Activated CD4-positive, alpha-beta memory T cell treated with anti-CD3 and anti-CD28 coated beads, Interleukin-2, amount 10 ng/mL, durations not matched to agents 7 days and 5 days (primary cell): ENCODE results near the gene GALNT16. TPM values are rescaled to one million over a fixed set of nuclear protein-coding genes. Genes with fewer than 3 reads are reported as not detected.
A peak's percentile ranks its signal among the peaks of the same experiment; 100 is the strongest.

Experiments used
- CTCF ChIA-PET: fragments of 350-600 bp; sonication (Branson Sonifier 250); formaldehyde crosslinking; loops from one replicate; lab custom pipeline; 2021; ENCODE audit warnings: antibody characterized with exemption, inconsistent platforms; lab: Charles Lee
- POLR2A ChIA-PET: fragments of 350-600 bp; sonication (Branson Sonifier 250); formaldehyde crosslinking; loops from one replicate; lab custom pipeline; 2021; ENCODE audit warnings: antibody characterized with exemption; lab: Charles Lee
- DNase-seq: peaks from one replicate; pipeline ENCODE4 v3.0.0-alpha.2; 2020
- H3K27ac Mint-ChIP-seq: one replicate; pipeline ENCODE4 v1.8.0; 2021; ENCODE audit warnings: mild to moderate bottlenecking, mixed read lengths
- H3K27me3 Mint-ChIP-seq: one replicate; pipeline ENCODE4 v1.8.0; 2021; ENCODE audit warnings: mixed read lengths
- H3K36me3 Mint-ChIP-seq: one replicate; pipeline ENCODE4 v1.8.0; 2021; ENCODE audit warnings: low read depth, mixed read lengths
- H3K4me1 Mint-ChIP-seq: one replicate; pipeline ENCODE4 v1.8.0; 2021; ENCODE audit warnings: mixed read lengths
- H3K4me3 Mint-ChIP-seq: one replicate; pipeline ENCODE4 v1.8.0; 2021; ENCODE audit warnings: mild to moderate bottlenecking, mixed read lengths
- H3K9me3 Mint-ChIP-seq: one replicate; pipeline ENCODE4 v1.8.0; 2021; ENCODE audit warnings: mixed read lengths
- total RNA-seq, 2 experiments: library from RNA; stranded (reverse); gene quantifications; one replicate each; pipeline ENCODE4 v1.2.3, GENCODE V29; 2021

Gene GALNT16
- total RNA-seq, 2 experiments from 2014 or later: not detected

DNA sequence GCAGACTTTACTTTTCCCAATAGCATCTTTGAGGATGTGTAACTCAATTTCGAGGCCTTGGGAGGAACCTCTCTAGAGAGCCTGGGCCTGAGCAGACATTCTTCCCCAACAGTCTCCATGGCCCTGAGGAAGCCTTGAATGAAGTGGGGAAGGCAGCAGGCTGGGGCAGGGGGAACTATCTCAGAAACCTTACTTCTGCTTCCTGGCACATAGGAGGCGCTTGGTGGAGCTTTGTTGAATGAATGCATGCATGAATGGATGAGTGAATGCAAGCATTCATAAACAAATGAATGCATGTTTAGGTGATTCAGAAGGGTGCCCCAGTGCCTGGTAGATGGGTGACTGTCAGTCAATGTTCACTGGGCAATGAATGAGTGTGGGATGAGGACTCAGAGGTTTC lies 58.3 kb downstream of the GALNT16 start:
- CTCF ChIA-PET: interaction anchor here (0.6 kb wide), 1 partner anchor 157 kb away, joined by 3 read pairs; no protein-coding TSS in a partner anchor
- Mint-ChIP-seq H3K9me3 (no peaks in the 10 kb centered on the region), H3K27ac (no peak overlapping the region), H3K36me3 (no peaks in the 10 kb centered on the region), H3K4me1 (no peaks in the 10 kb centered on the region), H3K4me3 (no peak overlapping the region), H3K27me3 (no peaks in the 10 kb centered on the region)
- DNase-seq: peak; percentile 12
- POLR2A ChIA-PET: no interaction called here

- POLR2A ChIA-PET: no interaction called here
- Mint-ChIP-seq H3K4me3 (no peak overlapping the region), H3K9me3 (no peaks in the 10 kb centered on the region), H3K4me1 (no peaks in the 10 kb centered on the region), H3K27ac (no peak overlapping the region), H3K27me3 (no peaks in the 10 kb centered on the region), H3K36me3 (no peaks in the 10 kb centered on the region)
- CTCF ChIA-PET: interaction anchor here (0.6 kb wide), 1 partner anchor 156 kb away, joined by 3 read pairs; no protein-coding TSS in a partner anchor
- peak; percentile 12 for DNase-seq
Measured at GRCh38 chr14:69318901-69319475, 59.0 kb downstream of the GALNT16 start.

DNA sequence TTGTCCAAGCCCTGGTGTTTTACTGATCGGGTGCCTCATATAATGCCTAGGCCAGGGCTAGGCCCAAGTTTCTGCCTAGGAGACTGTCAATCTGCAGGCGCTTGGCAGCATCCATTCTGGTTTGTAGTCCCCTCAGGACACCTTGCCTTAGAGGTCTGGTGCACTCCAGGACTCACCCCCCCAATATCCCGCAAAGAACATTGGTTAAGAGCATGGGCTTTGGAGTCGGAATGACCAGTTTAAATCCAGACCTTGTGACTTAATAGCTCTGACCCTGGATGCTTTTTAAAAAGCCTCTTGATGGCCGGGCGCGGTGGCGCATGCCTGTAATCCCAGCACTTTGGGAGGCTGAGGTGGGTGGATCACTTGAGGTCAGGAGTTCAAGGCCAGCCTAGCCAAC lies 60.0 kb downstream of the GALNT16 start:
- ChIA-PET CTCF (no interaction called here), POLR2A (no interaction called here)
- Mint-ChIP-seq H3K4me1 (no peaks in the 10 kb centered on the region), H3K27ac (no peak overlapping the region), H3K36me3 (no peaks in the 10 kb centered on the region), H3K9me3 (no peaks in the 10 kb centered on the region), H3K27me3 (no peaks in the 10 kb centered on the region), H3K4me3 (no peak overlapping the region)
- peak; percentile 10 for DNase-seq

DNA sequence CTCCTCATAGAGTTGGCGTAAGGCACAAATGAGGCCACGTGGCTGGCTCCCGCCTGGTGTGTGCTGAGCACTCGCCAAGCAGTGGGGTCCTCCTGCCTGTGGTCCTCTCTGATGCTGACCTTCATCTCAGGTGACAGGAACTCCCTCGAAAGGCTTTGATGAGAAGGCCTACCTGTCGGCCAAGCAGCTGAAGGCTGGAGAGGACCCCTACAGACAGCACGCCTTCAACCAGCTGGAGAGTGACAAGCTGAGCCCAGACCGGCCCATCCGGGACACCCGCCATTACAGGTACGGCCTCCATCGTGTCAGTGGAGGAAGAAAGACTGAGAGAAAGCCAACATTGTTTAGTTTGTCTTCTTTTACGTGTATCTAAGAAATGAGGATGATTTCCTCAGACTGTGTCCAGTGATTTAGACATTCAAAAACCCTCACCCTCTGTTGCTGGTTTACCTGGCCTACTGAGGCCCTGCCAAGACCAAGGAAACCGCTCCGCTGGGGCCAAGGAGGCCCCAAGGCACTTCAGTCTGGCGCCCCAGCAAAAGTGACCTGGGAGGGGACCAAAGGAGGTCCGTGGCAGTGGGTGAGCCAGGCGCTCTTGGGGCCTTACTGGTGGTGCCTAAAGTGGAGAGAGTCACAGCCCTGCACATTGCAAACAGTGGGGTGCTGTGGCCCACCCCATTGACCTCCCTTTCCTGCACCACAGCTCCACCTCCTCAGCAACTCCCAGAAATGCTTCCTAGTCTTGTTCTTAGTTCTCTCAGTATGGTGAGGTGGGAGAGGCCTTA lies 60.8 kb downstream of the GALNT16 start:
- H3K4me1 Mint-ChIP-seq: no peaks in the 10 kb centered on the region
- no peak overlapping the region for H3K27ac Mint-ChIP-seq
- POLR2A ChIA-PET: no interaction called here
- H3K4me3 Mint-ChIP-seq: no peak overlapping the region
- H3K36me3 Mint-ChIP-seq: no peaks in the 10 kb centered on the region
- peak; percentile 13 for DNase-seq
- no peaks in the 10 kb centered on the region for H3K27me3 Mint-ChIP-seq
- no peaks in the 10 kb centered on the region for H3K9me3 Mint-ChIP-seq
- CTCF ChIA-PET: no interaction called here

DNA sequence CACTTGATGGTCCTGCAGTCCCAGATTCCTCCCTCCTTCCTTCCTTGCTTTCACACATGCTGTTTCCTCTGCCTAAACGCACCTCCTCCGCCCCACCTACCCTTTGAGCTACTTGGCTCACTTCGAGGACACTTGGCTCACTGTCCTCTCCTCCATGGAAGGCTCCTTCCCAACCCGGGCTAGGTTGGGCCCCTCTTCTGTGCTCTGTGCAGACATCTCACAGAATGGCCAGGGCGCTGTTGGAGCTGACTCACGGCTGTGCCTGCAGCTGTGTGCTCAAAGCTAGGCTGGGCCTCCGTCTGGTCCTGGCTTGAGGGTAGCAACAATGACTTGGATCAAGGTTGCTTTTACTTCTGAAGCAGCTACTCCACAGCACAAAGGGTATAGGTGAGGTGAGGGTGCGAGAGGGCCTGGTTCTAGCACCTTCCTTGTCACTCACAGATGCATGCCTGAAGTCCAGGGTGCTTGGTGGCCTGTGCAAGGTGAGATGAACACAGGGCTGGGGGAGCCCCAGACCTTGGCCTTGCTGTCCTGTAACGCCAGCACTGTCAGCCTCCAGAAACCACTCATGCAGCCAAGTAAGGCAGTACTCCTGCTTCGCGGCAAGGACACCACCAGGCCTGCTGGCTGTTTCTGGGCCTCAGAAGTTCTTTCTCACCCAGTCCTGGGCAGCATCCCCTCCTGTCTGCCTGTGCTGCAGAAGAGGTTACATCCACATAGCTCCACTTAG lies 61.8 kb downstream of the GALNT16 start:
- no peaks in the 10 kb centered on the region for H3K27me3 Mint-ChIP-seq
- CTCF ChIA-PET: no interaction called here

GRCh38 chr14:69323266-69323998 lies 63.5 kb downstream of the GALNT16 start:
- Mint-ChIP-seq H3K4me1 (no peaks in the 10 kb centered on the region), H3K9me3 (no peaks in the 10 kb centered on the region), H3K27ac (no peak overlapping the region), H3K4me3 (no peak overlapping the region), H3K36me3 (no peaks in the 10 kb centered on the region), H3K27me3 (no peaks in the 10 kb centered on the region)
- ChIA-PET CTCF (no interaction called here), POLR2A (no interaction called here)
- DNase-seq: no peak

More for the DNA sequence above, 61.8 kb downstream of the GALNT16 start:
- POLR2A ChIA-PET: interaction anchor here (0.7 kb wide), 1 partner anchor 1506 kb away, joined by 3 read pairs; no protein-coding TSS in a partner anchor
- Mint-ChIP-seq H3K27ac (no peak overlapping the region), H3K36me3 (no peaks in the 10 kb centered on the region), H3K9me3 (no peaks in the 10 kb centered on the region), H3K4me3 (no peak overlapping the region), H3K4me1 (no peaks in the 10 kb centered on the region)
- DNase-seq: peak; percentile 9

DNA sequence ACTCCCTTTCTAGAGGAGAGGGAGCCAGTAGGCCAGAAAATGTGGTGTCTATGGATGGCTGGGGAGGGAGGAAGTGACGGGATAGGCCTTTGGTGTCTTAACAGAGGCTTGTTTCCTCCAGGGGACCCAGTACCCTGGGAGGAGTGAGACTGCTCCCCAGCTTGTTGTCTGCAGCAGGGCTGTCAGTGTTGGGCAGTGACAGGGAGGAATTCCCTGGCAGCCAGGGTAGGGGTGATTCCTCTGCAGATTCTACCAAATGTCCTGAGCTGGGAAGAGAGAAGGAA lies 64.0 kb downstream of the GALNT16 start:
- no peak overlapping the region for H3K27ac Mint-ChIP-seq
- ChIA-PET POLR2A (no interaction called here), CTCF (no interaction called here)
- peak; percentile 8 for DNase-seq
- H3K4me1 Mint-ChIP-seq: no peaks in the 10 kb centered on the region
- no peaks in the 10 kb centered on the region for H3K36me3 Mint-ChIP-seq
- H3K27me3 Mint-ChIP-seq: no peaks in the 10 kb centered on the region
- no peaks in the 10 kb centered on the region for H3K9me3 Mint-ChIP-seq
- no peak overlapping the region for H3K4me3 Mint-ChIP-seq

DNA sequence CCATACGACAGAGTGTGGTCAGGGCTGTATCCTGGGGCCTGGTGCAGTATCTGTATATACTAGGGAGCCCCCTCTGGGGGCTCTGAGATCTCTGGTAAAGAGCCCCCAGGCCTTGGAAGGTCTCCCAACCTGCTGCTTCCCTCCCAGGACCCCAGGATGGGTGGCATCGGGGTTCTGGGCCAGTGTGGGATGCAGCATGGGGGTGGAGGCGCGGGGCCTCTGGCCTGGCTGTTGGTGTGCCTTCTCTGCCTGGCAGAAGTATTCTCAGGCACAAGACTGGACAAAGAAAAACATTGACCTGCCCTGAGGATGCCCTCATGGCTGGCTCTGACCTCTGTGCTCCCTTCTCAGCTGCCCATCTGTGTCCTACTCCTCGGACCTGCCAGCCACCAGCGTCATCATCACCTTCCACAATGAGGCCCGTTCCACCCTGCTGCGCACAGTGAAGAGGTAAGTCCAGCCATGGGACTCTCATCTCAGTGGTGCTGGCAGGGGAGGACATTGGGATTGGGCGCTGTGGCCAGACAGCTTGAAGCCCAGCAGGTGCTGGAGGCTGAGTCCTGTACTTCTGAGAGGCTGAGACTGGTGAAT lies 64.5 kb downstream of the GALNT16 start:
- no peaks in the 10 kb centered on the region for H3K27me3 Mint-ChIP-seq
- CTCF ChIA-PET: no interaction called here

DNA sequence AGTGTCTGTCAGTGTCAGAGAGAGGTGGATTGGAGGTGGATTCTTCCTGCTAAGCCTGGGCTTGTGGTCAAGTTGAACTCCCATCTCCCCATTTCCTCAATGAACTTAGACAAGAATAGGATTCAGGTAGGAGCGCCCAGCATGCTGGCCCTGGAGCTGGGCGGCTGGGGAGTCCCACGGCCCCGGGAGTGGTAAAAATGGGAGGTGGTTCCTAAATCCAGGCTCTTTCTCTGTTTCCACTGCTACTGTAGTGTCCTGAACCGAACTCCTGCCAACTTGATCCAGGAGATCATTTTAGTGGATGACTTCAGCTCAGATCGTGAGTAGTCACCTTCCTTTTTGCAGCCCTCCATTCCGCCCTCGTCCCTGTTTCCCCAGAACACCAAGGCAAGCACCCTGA lies 65.1 kb downstream of the GALNT16 start:
- no peaks in the 10 kb centered on the region for H3K27me3 Mint-ChIP-seq
- no peaks in the 10 kb centered on the region for H3K4me1 Mint-ChIP-seq
- POLR2A ChIA-PET: no interaction called here
- CTCF ChIA-PET: no interaction called here
- no peak overlapping the region for H3K4me3 Mint-ChIP-seq
- DNase-seq: no peak
- no peak overlapping the region for H3K27ac Mint-ChIP-seq
- no peaks in the 10 kb centered on the region for H3K9me3 Mint-ChIP-seq
- H3K36me3 Mint-ChIP-seq: no peaks in the 10 kb centered on the region

More for the DNA sequence above, 64.5 kb downstream of the GALNT16 start:
- POLR2A ChIA-PET: no interaction called here
- Mint-ChIP-seq H3K9me3 (no peaks in the 10 kb centered on the region), H3K36me3 (no peaks in the 10 kb centered on the region), H3K27ac (no peak overlapping the region), H3K4me3 (no peak overlapping the region), H3K4me1 (no peaks in the 10 kb centered on the region)
- peak; percentile 1 for DNase-seq

- POLR2A ChIA-PET: no interaction called here
- no peaks in the 10 kb centered on the region for H3K4me1 Mint-ChIP-seq
- H3K36me3 Mint-ChIP-seq: no peaks in the 10 kb centered on the region
- no peak overlapping the region for H3K27ac Mint-ChIP-seq
- H3K9me3 Mint-ChIP-seq: no peaks in the 10 kb centered on the region
- DNase-seq: no peak
- no peaks in the 10 kb centered on the region for H3K27me3 Mint-ChIP-seq
- no peak overlapping the region for H3K4me3 Mint-ChIP-seq
- CTCF ChIA-PET: no interaction called here
Measured at GRCh38 chr14:69325646-69326265, 65.8 kb downstream of the GALNT16 start.

DNA sequence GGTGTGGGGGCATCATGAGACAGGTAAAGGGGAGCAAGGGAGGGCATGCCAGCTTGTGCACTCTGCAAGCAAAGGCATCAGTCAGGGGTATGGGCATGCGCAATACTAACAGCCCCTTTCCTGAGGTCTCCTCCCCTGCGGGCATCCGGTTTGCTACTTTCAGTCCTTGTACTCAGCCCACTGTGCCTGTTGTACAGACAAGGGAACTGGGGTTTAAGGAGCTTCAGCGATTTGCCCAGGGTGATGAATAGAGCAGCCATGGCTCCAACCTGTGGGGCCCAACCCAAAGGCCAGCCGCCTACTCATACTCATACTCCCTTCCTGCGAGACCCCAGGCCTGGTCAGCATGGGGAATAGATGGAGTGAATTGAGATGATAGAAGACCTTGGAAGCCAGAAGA lies 66.7 kb downstream of the GALNT16 start:
- H3K4me3 Mint-ChIP-seq: no peak overlapping the region
- ChIA-PET POLR2A (no interaction called here), CTCF (no interaction called here)
- H3K36me3 Mint-ChIP-seq: no peaks in the 10 kb centered on the region
- no peaks in the 10 kb centered on the region for H3K9me3 Mint-ChIP-seq
- no peaks in the 10 kb centered on the region for H3K4me1 Mint-ChIP-seq
- DNase-seq: peak; percentile 6
- no peaks in the 10 kb centered on the region for H3K27me3 Mint-ChIP-seq
- no peak overlapping the region for H3K27ac Mint-ChIP-seq

GRCh38 chr14:69327507-69327906 lies 67.5 kb downstream of the GALNT16 start:
- Mint-ChIP-seq H3K4me1 (no peaks in the 10 kb centered on the region), H3K27ac (no peak overlapping the region), H3K27me3 (no peaks in the 10 kb centered on the region), H3K4me3 (no peak overlapping the region), H3K9me3 (no peaks in the 10 kb centered on the region), H3K36me3 (no peaks in the 10 kb centered on the region)
- DNase-seq: no peak
- POLR2A ChIA-PET: no interaction called here
- CTCF ChIA-PET: no interaction called here
